ENCODE data around the gene ZNF423.

The ZNF423 gene

DNA sequence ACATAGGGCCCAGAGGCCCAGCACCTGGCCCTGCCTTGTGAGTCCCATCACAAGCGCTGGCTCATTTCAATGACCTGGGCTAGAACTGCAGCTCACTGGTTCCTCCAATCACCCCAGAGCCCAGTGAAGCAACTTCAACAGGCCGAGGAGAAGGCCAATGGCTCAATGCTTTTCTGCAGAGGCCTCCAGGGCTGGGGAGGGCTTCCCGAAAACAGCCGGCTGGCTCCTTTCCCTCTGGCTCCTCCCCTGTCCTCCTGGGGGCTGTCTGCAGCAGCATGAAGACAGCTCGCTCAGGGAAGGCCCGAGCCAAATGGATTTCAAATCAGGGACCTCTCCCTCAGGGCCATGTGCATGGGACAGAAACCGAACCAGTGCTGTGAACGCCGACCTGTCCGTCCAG, 121.6 kb downstream of the ZNF423 start:
- no peak for DNase-seq
- Mint-ChIP-seq H3K36me3 (ENCODE audit: low read depth) (peaks cover 46% of the 10 kb centered on the region), H3K4me3 (no peak overlapping the region), H3K27ac (no peak overlapping the region), H3K4me1 (peaks cover 69% of the 10 kb centered on the region), H3K9me3 (peaks cover 26% of the 10 kb centered on the region), H3K27me3 (ENCODE audit: low read depth, poor library complexity) (peaks cover 5% of the 10 kb centered on the region)
- TF ChIP-seq, protein P1, sequence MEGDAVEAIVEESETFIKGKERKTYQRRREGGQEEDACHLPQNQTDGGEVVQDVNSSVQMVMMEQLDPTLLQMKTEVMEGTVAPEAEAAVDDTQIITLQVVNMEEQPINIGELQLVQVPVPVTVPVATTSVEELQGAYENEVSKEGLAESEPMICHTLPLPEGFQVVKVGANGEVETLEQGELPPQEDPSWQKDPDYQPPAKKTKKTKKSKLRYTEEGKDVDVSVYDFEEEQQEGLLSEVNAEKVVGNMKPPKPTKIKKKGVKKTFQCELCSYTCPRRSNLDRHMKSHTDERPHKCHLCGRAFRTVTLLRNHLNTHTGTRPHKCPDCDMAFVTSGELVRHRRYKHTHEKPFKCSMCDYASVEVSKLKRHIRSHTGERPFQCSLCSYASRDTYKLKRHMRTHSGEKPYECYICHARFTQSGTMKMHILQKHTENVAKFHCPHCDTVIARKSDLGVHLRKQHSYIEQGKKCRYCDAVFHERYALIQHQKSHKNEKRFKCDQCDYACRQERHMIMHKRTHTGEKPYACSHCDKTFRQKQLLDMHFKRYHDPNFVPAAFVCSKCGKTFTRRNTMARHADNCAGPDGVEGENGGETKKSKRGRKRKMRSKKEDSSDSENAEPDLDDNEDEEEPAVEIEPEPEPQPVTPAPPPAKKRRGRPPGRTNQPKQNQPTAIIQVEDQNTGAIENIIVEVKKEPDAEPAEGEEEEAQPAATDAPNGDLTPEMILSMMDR (IDR thresholded peaks at IDR 0.05), result no peak

DNA sequence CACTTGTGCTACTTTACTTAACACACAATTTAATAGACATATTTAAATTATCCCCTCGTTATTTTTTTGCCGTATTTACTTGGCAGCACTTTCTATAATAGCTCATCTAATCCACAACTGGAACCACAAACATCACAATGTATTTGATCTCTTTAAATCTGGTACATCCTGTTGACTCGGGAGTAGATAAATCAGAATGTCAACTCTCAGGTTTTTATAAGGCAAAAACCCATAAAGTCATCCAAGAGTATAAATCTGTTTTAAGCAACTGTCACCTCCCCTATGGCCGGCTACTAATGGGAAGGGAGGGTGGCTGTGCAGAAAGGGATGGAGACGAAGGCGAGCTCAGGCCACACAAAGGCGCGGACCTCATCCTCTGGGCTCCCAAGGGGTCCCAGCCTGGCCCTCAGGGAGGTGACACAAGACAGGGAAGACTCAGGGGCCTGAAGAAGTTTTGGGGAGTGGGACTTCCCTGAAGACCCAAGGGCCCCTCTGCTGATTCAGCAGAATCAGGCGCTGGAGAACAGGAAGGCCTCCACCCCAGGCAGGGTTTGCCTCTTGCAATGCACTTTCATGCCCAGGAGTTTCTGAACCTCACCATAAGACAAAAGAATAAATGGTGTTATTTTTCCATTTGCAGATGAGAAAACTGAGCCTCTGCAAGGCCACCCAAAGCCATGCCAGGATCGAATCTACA, 122.5 kb downstream of the ZNF423 start:
- Mint-ChIP-seq H3K27me3 (ENCODE audit: low read depth, poor library complexity) (peaks cover 2% of the 10 kb centered on the region), H3K4me1 (peaks cover 62% of the 10 kb centered on the region), H3K9me3 (peaks cover 27% of the 10 kb centered on the region), H3K36me3 (ENCODE audit: low read depth) (peaks cover 55% of the 10 kb centered on the region), H3K27ac (no peak overlapping the region), H3K4me3 (no peak overlapping the region)
- TF ChIP-seq, protein P1 (IDR thresholded peaks at IDR 0.05), result no peak
- no peak for DNase-seq

DNA sequence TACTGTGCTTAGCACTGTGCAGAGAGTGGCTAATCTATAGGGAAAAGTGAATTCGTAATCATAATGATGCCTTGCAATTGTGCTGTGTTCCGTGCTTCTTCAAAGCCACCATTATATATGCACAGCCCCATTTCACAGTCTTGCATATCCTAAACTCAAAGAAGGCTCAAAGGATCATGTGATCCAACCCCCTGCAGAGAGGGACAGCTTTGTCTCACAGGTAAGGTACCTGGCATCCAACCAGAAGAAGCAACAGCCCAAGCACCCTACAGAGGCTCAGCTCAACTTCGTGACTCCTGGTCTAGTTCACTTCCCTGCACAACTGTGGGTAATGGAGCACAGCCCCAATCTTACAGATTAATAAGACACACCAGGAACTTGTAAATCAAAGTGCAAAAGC, 124.0 kb downstream of the ZNF423 start:
- DNase-seq, result no peak
- Mint-ChIP-seq H3K4me3 (no peak overlapping the region), H3K27me3 (ENCODE audit: low read depth, poor library complexity) (peaks cover 4% of the 10 kb centered on the region), H3K36me3 (ENCODE audit: low read depth) (peaks cover 69% of the 10 kb centered on the region), H3K27ac (no peak overlapping the region), H3K4me1 (peaks cover 60% of the 10 kb centered on the region), H3K9me3 (peaks cover 27% of the 10 kb centered on the region)
- TF ChIP-seq, protein P1 (IDR thresholded peaks at IDR 0.05), result no peak

DNA sequence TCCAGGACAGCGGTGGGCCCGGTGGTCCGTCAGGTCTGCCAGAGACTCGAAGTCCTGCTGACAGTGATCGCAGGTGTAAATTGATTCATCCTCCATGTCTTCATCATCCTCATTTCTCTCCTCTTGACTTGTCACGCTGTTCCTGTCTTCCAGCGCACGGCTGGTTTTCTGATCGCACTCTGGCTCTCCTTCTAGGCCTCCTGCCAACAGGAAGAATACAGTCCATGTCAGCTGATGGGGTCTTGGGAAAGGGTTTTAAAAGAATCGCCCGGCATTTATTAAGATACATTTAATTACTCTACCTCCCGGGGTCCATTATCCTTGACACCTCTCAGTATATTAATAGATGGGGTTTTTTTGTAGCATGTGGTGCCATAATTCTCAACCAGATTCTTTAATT, 125.1 kb downstream of the ZNF423 start:
- peaks cover 70% of the 10 kb centered on the region for H3K36me3 Mint-ChIP-seq (ENCODE audit: low read depth)
- TF ChIP-seq, protein P1 (IDR thresholded peaks at IDR 0.05), result no peak
- DNase-seq, result no peak
- peaks cover 27% of the 10 kb centered on the region for H3K9me3 Mint-ChIP-seq
- no peak overlapping the region for H3K4me3 Mint-ChIP-seq
- peaks cover 60% of the 10 kb centered on the region for H3K4me1 Mint-ChIP-seq
- H3K27ac Mint-ChIP-seq, result no peak overlapping the region
- peaks cover 4% of the 10 kb centered on the region for H3K27me3 Mint-ChIP-seq (ENCODE audit: low read depth, poor library complexity)

DNA sequence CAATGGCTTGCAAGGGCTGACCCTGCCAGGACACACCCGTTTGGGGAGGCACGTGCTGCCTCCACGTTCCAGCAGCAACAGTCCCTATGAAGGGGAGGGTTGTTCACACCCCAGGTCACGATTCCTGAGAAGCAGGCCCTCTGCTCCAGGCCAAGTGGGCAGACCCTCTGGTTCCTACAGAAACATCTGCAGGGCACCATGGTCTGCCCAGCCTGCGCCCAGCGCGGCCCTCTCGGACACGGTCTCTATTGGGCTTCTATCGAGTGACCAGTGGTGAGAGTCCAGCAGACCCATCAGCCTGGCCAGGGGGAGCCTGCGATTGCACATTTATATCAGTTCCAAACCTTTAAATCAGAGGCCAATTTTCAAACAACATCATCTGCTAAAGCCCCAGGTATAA, 128.3 kb downstream of the ZNF423 start:
- peaks cover 55% of the 10 kb centered on the region for H3K4me1 Mint-ChIP-seq
- H3K36me3 Mint-ChIP-seq (ENCODE audit: low read depth), result peaks cover 74% of the 10 kb centered on the region
- peaks cover 4% of the 10 kb centered on the region for H3K27me3 Mint-ChIP-seq (ENCODE audit: low read depth, poor library complexity)
- peaks cover 31% of the 10 kb centered on the region for H3K9me3 Mint-ChIP-seq
- TF ChIP-seq, protein P1 (IDR thresholded peaks at IDR 0.05), result no peak
- H3K4me3 Mint-ChIP-seq, result no peak overlapping the region
- no peak for DNase-seq
- H3K27ac Mint-ChIP-seq, result no peak overlapping the region

DNA sequence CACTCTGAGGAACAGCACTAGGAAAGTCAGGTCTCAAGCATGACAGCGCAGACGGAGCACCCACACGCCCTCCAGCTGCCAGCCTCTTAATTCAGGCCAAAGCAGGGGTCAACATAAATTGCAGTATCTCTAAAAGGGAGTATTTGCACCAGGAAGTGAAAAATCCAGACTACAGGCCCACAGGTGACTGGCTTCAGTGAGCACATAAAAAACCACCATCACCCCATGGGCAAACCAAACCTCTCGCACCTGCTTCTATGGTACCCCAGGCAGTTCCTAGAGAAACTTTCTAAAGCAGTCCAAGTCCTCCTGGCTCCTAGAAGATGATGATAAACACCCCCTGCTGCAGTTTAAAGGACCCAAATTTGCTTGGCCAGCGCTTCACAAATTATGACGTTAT, 129.8 kb downstream of the ZNF423 start:
- peaks cover 47% of the 10 kb centered on the region for H3K4me1 Mint-ChIP-seq
- no peak overlapping the region for H3K27ac Mint-ChIP-seq
- TF ChIP-seq, protein P1 (IDR thresholded peaks at IDR 0.05), result no peak
- no peak for DNase-seq
- peaks cover 4% of the 10 kb centered on the region for H3K27me3 Mint-ChIP-seq (ENCODE audit: low read depth, poor library complexity)
- peaks cover 29% of the 10 kb centered on the region for H3K9me3 Mint-ChIP-seq
- H3K36me3 Mint-ChIP-seq (ENCODE audit: low read depth), result peaks cover 70% of the 10 kb centered on the region
- no peak overlapping the region for H3K4me3 Mint-ChIP-seq

Measured in nephron progenitor cell (in vitro differentiated cells).